T-cell (primary cell): Measurements from ENCODE around the gene OTOA. TPM values are rescaled to one million over a fixed set of nuclear protein-coding genes. Genes with fewer than 3 reads are reported as not detected.
"Not testable (repeated sequence)": the region's sequence is repeated elsewhere in the genome, so short reads cannot be mapped to it uniquely, and the experiment has no call there.

Experiments
- ATAC-seq, 4 experiments: fragments of 200-7000 bp in 3 of 4; fragments of 150-1000 bp in 1 of 4; cut with Tn5 transposase; replicated peaks in 1 of 4; 1 replicate in 3 of 4; 2 replicates in 1 of 4; pipeline ENCODE4 v1.10.0; 2021; ENCODE audit warnings: moderate library complexity in 3 of 4, mild to moderate bottlenecking in 2 of 4, moderate number of reproducible peaks in 1 of 4
- CTCF ChIA-PET, 2 donors: fragments of 300-600 bp; sonication (Branson Sonifier 250); formaldehyde crosslinking; loops; one replicate each; lab custom pipeline; 2022; ENCODE audit warnings: antibody characterized with exemption in 2 of 2; lab: Charles Lee
- POLR2A ChIA-PET, 2 donors: fragments of 300-600 bp; sonication (Branson Sonifier 250); formaldehyde crosslinking; loops; one replicate each; lab custom pipeline; 2022; ENCODE audit warnings: antibody characterized with exemption in 2 of 2; lab: Charles Lee
- DNase-seq, 35 experiments: peaks; one replicate each; pipeline versions ENCODE4 v3.0.0 to v3.0.0-alpha.2; 2013 to 2023
- H3K27ac ChIP-seq: one replicate; pipeline ENCODE4 v1.5.1; 2013; ENCODE audit warnings: low read length
- H3K27me3 ChIP-seq, 2 experiments: replicated peaks in 1 of 2; 1 replicate in 1 of 2; 2 replicates in 1 of 2; pipeline versions ENCODE4 v1.6.1 to v1.7.0; 2013; ENCODE audit warnings: low read length in 1 of 2, mixed read lengths in 1 of 2; ENCODE audit not compliant: control insufficient read depth in 2 of 2, insufficient read depth in 2 of 2; ENCODE audit errors: extremely low read depth in 1 of 2
- H3K36me3 ChIP-seq, 2 donors: 1 replicate in 1 of 2; 2 replicates in 1 of 2; pipeline versions ENCODE4 v1.6.1 to v1.7.0; 2013; ENCODE audit warnings: low read length in 1 of 2; ENCODE audit not compliant: control insufficient read depth in 2 of 2, insufficient read depth in 1 of 2; ENCODE audit errors: extremely low read depth in 1 of 2
- H3K4me1 ChIP-seq, 2 experiments: 1 replicate in 1 of 2; 2 replicates in 1 of 2; pipeline versions ENCODE4 v1.6.1 to v1.7.0; 2013; ENCODE audit warnings: low read length in 2 of 2, mixed read lengths in 1 of 2; ENCODE audit not compliant: insufficient read depth in 2 of 2, control insufficient read depth in 1 of 2; ENCODE audit errors: extremely low read depth in 1 of 2
- H3K4me3 ChIP-seq, 2 donors: 1 replicate in 1 of 2; 2 replicates in 1 of 2; pipeline versions ENCODE4 v1.5.1 to v1.7.0; 2013; ENCODE audit warnings: mild to moderate bottlenecking in 2 of 2, low read length in 1 of 2, moderate library complexity in 1 of 2; ENCODE audit not compliant: control insufficient read depth in 1 of 2; ENCODE audit errors: extremely low read depth in 1 of 2
- H3K9me3 ChIP-seq: 2 replicates; pipeline ENCODE4 v1.7.0; 2013
- H3K27ac Mint-ChIP-seq, 2 donors: one replicate each; pipeline ENCODE4 v1.8.0; 2020 to 2021; ENCODE audit warnings: mild to moderate bottlenecking in 2 of 2, mixed read lengths in 2 of 2
- H3K27me3 Mint-ChIP-seq, 2 donors: one replicate each; pipeline ENCODE4 v1.8.0; 2021 to 2022; ENCODE audit warnings: mixed read lengths in 2 of 2
- H3K36me3 Mint-ChIP-seq: one replicate; pipeline ENCODE4 v1.8.0; 2021; ENCODE audit warnings: mixed read lengths
- H3K4me1 Mint-ChIP-seq, 3 donors: one replicate each; pipeline ENCODE4 v1.8.0; 2020 to 2022; ENCODE audit warnings: mixed read lengths in 3 of 3, mild to moderate bottlenecking in 1 of 3
- H3K4me3 Mint-ChIP-seq, 3 donors: one replicate each; pipeline ENCODE4 v1.8.0; 2020 to 2022; ENCODE audit warnings: mild to moderate bottlenecking in 3 of 3, mixed read lengths in 3 of 3, moderate library complexity in 3 of 3
- H3K9me3 Mint-ChIP-seq, 3 donors: one replicate each; pipeline ENCODE4 v1.8.0; 2020 to 2022; ENCODE audit warnings: mixed read lengths in 3 of 3
- WGBS: methylation state at CpG from one replicate; pipeline ENCODE4 v1.1.5; 2013; ENCODE audit warnings: missing lambda C conversion rate; ENCODE audit not compliant: insufficient coverage; 5-methylcytosine and 5-hydroxymethylcytosine counted together
- total RNA-seq, 35 experiments: library from RNA in 6 of 35; stranded (reverse) in 6 of 35; fragments of 120-200 nt in 1 of 35; gene quantifications; one replicate each; pipeline versions ENCODE4 v1.2.1 to v1.2.4 and lab custom pipeline; 2013 to 2026

The OTOA gene
- total RNA-seq, 5 donors from 2014 or later (not counting 1 experiment from before 2014, with no cell fraction given), result 0.18 to 0.20 (median 0.19) TPM; not detected in 2

GRCh38 chr16:21649826-21650406 lies 13.9 kb upstream of the OTOA start:
- ATAC-seq, DNase-seq, H3K27me3 ChIP-seq, H3K27me3 Mint-ChIP-seq, H3K4me3 Mint-ChIP-seq, H3K9me3 Mint-ChIP-seq, H3K4me3 ChIP-seq, H3K36me3 ChIP-seq, H3K36me3 Mint-ChIP-seq, POLR2A ChIA-PET, H3K9me3 ChIP-seq, H3K27ac ChIP-seq: not testable (repeated sequence)
- peak overlapping the region in 1 of 2 donors; percentile 34 for H3K27ac Mint-ChIP-seq
- H3K4me1 Mint-ChIP-seq, result peaks cover 42 to 70% (median 58%) of the 10 kb centered on the region in 3 donors
- H3K4me1 ChIP-seq, result peaks cover 30 to 57% of the 10 kb centered on the region in 2 experiments
- CTCF ChIA-PET, result interaction anchor here (0.9 to 2.1 kb wide), 2 partner anchors 7 kb away, joined by 5 to 9 read pairs; no protein-coding TSS in a partner anchor
- 98% methylated on average over 5 of the region's 12 CpGs for WGBS

GRCh38 chr16:21650521-21650920 lies 13.2 kb upstream of the OTOA start:
- peaks cover 0 to 12% of the 10 kb centered on the region in 2 donors for H3K36me3 ChIP-seq
- Mint-ChIP-seq H3K9me3 (no peaks in the 10 kb centered on the region), H3K4me3 (no peak overlapping the region), H3K27me3 (no peaks in the 10 kb centered on the region), H3K27ac (peak overlapping the region in 1 of 2 donors; percentile 58), H3K36me3 (peaks cover 7% of the 10 kb centered on the region), H3K4me1 (peaks cover 38 to 65% (median 53%) of the 10 kb centered on the region in 3 donors)
- H3K4me3 ChIP-seq, result no peak overlapping the region
- ChIA-PET CTCF (interaction anchor here (0.6 to 0.7 kb wide), 3 partner anchors 10 to 555 kb away, joined by 3 to 8 read pairs (median 3); no protein-coding TSS in a partner anchor), POLR2A (interaction anchor here in 1 of 2 donors (0.6 kb wide), 2 partner anchors 11 to 300 kb away, joined by 3 read pairs; no protein-coding TSS in a partner anchor)
- DNase-seq, result no peak
- H3K27me3 ChIP-seq, result no peaks in the 10 kb centered on the region
- no peaks in the 10 kb centered on the region for H3K9me3 ChIP-seq
- ATAC-seq, result no peak
- peaks cover 26 to 53% of the 10 kb centered on the region in 2 experiments for H3K4me1 ChIP-seq
- no peak overlapping the region for H3K27ac ChIP-seq
- no CpG with 5 or more reads among the region's 1 CpG for WGBS

DNA sequence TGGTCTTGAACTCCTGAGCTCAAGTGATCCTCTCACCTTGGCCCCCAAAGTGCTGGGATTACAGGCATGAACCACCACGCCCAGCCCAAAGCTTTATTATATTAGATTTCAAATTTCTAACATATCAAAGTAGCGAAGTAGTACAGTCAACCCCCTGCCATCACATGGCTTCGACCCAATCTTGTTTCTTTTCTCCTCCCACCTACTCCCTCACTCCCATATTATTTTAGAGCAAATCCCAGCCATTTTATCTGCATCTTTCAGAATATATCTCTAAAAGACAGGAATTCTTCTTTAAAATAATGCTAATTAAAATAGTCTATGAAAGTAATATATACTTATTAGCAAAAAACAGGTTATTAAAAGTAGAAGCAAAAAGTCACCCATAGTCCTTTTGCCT lies 12.3 kb upstream of the OTOA start:
- Mint-ChIP-seq H3K4me1 (peaks cover 32 to 59% (median 46%) of the 10 kb centered on the region in 3 donors), H3K36me3 (peaks cover 14% of the 10 kb centered on the region), H3K9me3 (no peaks in the 10 kb centered on the region), H3K27me3 (no peaks in the 10 kb centered on the region), H3K4me3 (no peak overlapping the region), H3K27ac (peak overlapping the region; percentile 60 to 65)
- CTCF ChIA-PET, result interaction anchor here in 1 of 2 donors (0.6 kb wide), 2 partner anchors 47 to 590 kb away, joined by 3 read pairs; no protein-coding TSS in a partner anchor
- H3K9me3 ChIP-seq, result no peaks in the 10 kb centered on the region
- peaks cover 0 to 19% of the 10 kb centered on the region in 2 donors for H3K36me3 ChIP-seq
- H3K4me1 ChIP-seq, result peaks cover 16 to 45% of the 10 kb centered on the region in 2 experiments
- H3K4me3 ChIP-seq, result no peak overlapping the region
- POLR2A ChIA-PET, result interaction anchor here in 1 of 2 donors (0.7 kb wide), 1 partner anchor 47 kb away, joined by 3 read pairs; no protein-coding TSS in a partner anchor
- WGBS, result 100% methylated on average over 1 of the region's 3 CpGs
- DNase-seq (no peak), ATAC-seq (no peak)
- H3K27ac ChIP-seq, result no peak overlapping the region
- no peaks in the 10 kb centered on the region for H3K27me3 ChIP-seq

- Histone ChIP-seq H3K4me3 (no peak within 1 kb of the TSS), H3K27ac (no peak within 1 kb of the TSS), H3K4me1 (peaks cover 11 to 35% of the 10 kb centered on the region in 2 experiments), H3K9me3 (no peaks in the 10 kb centered on the region), H3K36me3 (peaks cover 0 to 20% of the 10 kb centered on the region in 2 donors), H3K27me3 (no peaks in the 10 kb centered on the region)
- ATAC-seq (no peak), DNase-seq (no peak)
- Mint-ChIP-seq H3K4me1 (peaks cover 32 to 59% (median 46%) of the 10 kb centered on the region in 3 donors), H3K9me3 (no peaks in the 10 kb centered on the region), H3K27me3 (no peaks in the 10 kb centered on the region), H3K36me3 (peaks cover 14% of the 10 kb centered on the region), H3K4me3 (no peak within 1 kb of the TSS), H3K27ac (peak within 1 kb of the TSS; percentile 60 to 65)
- WGBS, result 100% methylated on average over 2 of the region's 6 CpGs
- ChIA-PET POLR2A (interaction anchor here (0.7 kb wide), 2 partner anchors 40 to 48 kb away, joined by 3 read pairs; no protein-coding TSS in a partner anchor), CTCF (interaction anchor here in 1 of 2 donors (1.0 kb wide), 1 partner anchor 8 kb away, joined by 3 read pairs; no protein-coding TSS in a partner anchor)
Measured at GRCh38 chr16:21652453-21652852, 11.3 kb upstream of the OTOA start, which contains the start of gene IGSF6. IGSF6 (minus strand) TSS chr16:21652608; CDS start chr16:21652598, 10 bp downstream.

DNA sequence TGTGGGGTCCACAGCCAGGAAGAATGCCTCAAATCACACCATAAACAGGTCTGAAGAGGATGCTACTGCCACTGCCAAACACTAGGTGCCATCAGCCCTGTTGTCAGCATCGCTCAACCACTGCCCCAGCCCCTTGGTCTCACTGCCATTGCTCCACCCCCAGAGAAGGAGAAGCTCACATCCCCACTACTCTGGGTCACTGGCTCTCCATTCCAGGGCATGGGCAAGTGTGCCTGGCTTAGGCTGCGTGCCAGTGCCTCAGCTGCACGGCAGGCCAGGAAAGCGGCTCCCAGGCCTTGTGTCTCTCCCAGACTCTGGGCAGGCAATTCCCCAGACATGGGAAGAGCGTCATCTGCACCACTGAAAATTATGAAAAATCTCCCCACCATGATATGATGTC lies 10.2 kb upstream of the OTOA start:
- Mint-ChIP-seq H3K27me3 (no peaks in the 10 kb centered on the region), H3K27ac (no peak overlapping the region), H3K4me1 (peaks cover 28 to 59% (median 44%) of the 10 kb centered on the region in 3 donors), H3K9me3 (no peaks in the 10 kb centered on the region), H3K4me3 (no peak overlapping the region), H3K36me3 (peaks cover 14% of the 10 kb centered on the region)
- ChIA-PET CTCF (interaction anchor here in 1 of 2 donors (0.7 kb wide), 1 partner anchor 73 kb away, joined by 3 read pairs; no protein-coding TSS in a partner anchor), POLR2A (no interaction called here)
- 94% methylated on average over 3 of the region's 5 CpGs for WGBS
- DNase-seq (no peak), ATAC-seq (no peak)
- H3K36me3 ChIP-seq, result peaks cover 0 to 20% of the 10 kb centered on the region in 2 donors
- H3K27me3 ChIP-seq, result no peaks in the 10 kb centered on the region
- no peak overlapping the region for H3K27ac ChIP-seq
- peaks cover 4 to 24% of the 10 kb centered on the region in 2 experiments for H3K4me1 ChIP-seq
- no peak overlapping the region for H3K4me3 ChIP-seq
- no peaks in the 10 kb centered on the region for H3K9me3 ChIP-seq

DNA sequence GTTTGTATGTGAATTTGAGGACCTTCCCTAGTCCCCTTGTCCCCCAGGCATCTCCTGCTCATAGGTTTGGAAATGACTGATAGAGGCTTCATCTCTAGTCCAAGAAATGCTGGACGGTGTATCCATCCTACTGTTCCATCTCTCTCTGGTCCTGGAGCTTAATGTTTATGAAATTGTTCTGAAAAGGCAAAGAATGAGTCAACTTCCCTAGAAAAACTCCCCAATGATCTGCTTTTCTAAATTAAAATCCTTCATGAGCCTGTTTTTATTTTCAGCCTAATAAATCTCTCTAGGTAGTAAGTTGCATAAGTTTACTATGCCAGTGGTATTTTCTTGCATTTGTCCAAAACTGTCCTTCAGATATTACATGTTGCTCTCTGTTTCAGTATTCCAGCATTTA lies 9.3 kb upstream of the OTOA start:
- ChIA-PET POLR2A (no interaction called here), CTCF (interaction anchor here in 1 of 2 donors (1.0 kb wide), 1 partner anchor 14 kb away, joined by 6 read pairs; no protein-coding TSS in a partner anchor)
- no peaks in the 10 kb centered on the region for H3K27me3 ChIP-seq
- H3K4me3 ChIP-seq, result no peak overlapping the region
- no CpG with 5 or more reads among the region's 1 CpG for WGBS
- Mint-ChIP-seq H3K36me3 (peaks cover 14% of the 10 kb centered on the region), H3K9me3 (no peaks in the 10 kb centered on the region), H3K27ac (peak overlapping the region in 1 of 2 donors; percentile 50), H3K4me3 (no peak overlapping the region), H3K4me1 (peaks cover 21 to 51% (median 38%) of the 10 kb centered on the region in 3 donors), H3K27me3 (no peaks in the 10 kb centered on the region)
- no peak for DNase-seq
- no peaks in the 10 kb centered on the region for H3K9me3 ChIP-seq
- H3K27ac ChIP-seq, result no peak overlapping the region
- H3K4me1 ChIP-seq, result peaks cover 4 to 18% of the 10 kb centered on the region in 2 experiments
- peaks cover 0 to 20% of the 10 kb centered on the region in 2 donors for H3K36me3 ChIP-seq
- ATAC-seq, result no peak
